Measurements from ENCODE around the gene ZBTB20.

DNA sequence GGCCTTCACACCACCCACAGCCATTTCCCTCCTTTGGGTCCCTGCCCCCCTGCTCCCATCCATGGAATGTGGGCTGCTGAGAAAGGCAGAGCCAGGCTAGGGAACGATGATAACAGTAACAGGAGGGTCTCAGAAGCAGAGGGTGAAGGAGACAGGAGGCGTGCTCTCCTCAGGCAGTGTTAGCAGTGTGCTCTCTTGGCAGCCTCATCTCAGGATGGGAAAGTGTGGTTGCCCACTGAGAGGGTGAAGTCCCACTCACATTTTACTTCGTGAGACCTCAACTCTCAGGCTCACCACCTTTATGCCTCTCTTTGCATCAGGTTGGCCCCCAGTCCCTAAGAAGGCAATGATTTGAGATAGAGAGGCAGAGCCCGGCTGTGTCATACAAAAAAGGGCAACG lies 828.8 kb downstream of the ZBTB20 start:
- TF ChIP-seq, protein P1, sequence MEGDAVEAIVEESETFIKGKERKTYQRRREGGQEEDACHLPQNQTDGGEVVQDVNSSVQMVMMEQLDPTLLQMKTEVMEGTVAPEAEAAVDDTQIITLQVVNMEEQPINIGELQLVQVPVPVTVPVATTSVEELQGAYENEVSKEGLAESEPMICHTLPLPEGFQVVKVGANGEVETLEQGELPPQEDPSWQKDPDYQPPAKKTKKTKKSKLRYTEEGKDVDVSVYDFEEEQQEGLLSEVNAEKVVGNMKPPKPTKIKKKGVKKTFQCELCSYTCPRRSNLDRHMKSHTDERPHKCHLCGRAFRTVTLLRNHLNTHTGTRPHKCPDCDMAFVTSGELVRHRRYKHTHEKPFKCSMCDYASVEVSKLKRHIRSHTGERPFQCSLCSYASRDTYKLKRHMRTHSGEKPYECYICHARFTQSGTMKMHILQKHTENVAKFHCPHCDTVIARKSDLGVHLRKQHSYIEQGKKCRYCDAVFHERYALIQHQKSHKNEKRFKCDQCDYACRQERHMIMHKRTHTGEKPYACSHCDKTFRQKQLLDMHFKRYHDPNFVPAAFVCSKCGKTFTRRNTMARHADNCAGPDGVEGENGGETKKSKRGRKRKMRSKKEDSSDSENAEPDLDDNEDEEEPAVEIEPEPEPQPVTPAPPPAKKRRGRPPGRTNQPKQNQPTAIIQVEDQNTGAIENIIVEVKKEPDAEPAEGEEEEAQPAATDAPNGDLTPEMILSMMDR (IDR thresholded peaks at IDR 0.05; ENCODE audit: insufficient read depth, low read length) = no peak
- no peak for TF ChIP-seq POLR2AphosphoS5 (IDR thresholded peaks at IDR 0.05; ENCODE audit: low read depth)
- TF ChIP-seq, protein P2, sequence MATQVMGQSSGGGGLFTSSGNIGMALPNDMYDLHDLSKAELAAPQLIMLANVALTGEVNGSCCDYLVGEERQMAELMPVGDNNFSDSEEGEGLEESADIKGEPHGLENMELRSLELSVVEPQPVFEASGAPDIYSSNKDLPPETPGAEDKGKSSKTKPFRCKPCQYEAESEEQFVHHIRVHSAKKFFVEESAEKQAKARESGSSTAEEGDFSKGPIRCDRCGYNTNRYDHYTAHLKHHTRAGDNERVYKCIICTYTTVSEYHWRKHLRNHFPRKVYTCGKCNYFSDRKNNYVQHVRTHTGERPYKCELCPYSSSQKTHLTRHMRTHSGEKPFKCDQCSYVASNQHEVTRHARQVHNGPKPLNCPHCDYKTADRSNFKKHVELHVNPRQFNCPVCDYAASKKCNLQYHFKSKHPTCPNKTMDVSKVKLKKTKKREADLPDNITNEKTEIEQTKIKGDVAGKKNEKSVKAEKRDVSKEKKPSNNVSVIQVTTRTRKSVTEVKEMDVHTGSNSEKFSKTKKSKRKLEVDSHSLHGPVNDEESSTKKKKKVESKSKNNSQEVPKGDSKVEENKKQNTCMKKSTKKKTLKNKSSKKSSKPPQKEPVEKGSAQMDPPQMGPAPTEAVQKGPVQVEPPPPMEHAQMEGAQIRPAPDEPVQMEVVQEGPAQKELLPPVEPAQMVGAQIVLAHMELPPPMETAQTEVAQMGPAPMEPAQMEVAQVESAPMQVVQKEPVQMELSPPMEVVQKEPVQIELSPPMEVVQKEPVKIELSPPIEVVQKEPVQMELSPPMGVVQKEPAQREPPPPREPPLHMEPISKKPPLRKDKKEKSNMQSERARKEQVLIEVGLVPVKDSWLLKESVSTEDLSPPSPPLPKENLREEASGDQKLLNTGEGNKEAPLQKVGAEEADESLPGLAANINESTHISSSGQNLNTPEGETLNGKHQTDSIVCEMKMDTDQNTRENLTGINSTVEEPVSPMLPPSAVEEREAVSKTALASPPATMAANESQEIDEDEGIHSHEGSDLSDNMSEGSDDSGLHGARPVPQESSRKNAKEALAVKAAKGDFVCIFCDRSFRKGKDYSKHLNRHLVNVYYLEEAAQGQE (IDR thresholded peaks at IDR 0.05; ENCODE audit: insufficient replicate concordance, low read depth) = no peak
